NOMO-1 (cell line): ENCODE measurements around the gene C9orf50.
"Not testable (repeated sequence)": the region's sequence is repeated elsewhere in the genome, so short reads cannot be mapped to it uniquely, and the experiment has no call there.

Source experiments
- DNase-seq, 2 experiments: peaks; one replicate each; lab custom pipeline; 2025; ENCODE audit not compliant: unreplicated experiment in 2 of 2; lab: John Stamatoyannopoulos, UW

Gene C9orf50

DNA sequence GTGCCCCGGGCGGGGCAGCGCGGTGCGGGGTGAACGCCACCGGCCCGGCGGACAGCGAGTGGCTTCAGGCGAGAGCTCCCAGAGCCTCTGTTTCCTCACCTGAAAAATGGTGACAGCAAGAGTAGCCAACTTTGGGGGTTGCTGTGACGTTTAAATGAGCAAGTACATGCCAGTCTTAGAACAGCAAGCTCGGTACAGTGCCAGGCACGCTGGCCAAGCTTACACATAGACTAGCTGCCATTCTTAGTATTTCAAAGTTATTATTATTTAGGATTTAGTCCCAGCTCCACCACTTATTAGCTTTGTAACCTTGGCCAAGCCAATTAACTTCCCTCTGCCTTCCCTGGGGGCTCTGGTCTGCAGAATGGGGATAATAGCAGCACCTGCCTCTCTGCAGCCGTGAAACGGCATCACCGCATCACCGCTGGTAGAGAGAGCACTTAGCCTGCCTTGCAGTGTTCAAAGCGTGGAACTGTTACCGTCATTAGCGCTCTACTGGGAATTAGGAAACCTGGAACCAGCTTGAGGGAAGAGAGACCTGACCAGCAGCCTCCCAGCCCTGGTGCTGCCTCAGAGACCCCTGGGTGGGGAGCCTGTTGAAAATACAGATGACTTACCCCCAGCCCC is at the start of gene C9orf50:
Gene C9orf50, minus strand, starts transcription at position 433 of the 627 bp plus-strand sequence. CDS start 527 bp downstream, outside the sequence.
- DNase-seq, result no peak

GRCh38 chr9:129669946-129670345 is 49.0 kb upstream of the C9orf50 start:
- no peak for DNase-seq

DNA sequence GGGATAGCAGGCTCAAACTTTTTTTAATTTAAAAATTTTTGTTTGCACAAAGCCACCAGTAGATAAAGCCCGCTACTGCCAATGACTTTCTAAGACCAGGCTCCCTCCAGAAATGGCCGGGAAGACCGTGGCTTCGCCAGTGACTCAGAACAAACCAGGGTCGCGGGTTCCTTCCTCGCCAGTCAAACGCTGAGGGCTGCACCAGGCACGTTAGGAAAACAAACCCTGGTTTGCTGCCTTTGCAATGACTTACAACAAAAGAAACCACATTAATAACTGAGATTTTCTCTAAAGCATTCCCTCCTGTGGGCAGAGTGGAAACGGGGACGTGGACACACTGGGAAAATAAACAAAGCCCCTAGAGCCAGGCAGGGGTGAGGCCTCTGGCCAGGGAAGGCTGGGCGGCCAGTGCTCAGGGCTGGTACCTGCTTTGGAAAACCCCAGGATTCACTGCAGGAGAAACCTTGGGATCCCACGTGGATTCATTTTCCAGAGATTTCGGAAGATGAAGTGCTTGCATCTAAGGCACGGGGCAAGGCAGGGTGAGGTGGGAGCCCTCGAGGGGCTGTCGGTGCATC is 48.3 kb upstream of the C9orf50 start:
- no peak for DNase-seq

DNA sequence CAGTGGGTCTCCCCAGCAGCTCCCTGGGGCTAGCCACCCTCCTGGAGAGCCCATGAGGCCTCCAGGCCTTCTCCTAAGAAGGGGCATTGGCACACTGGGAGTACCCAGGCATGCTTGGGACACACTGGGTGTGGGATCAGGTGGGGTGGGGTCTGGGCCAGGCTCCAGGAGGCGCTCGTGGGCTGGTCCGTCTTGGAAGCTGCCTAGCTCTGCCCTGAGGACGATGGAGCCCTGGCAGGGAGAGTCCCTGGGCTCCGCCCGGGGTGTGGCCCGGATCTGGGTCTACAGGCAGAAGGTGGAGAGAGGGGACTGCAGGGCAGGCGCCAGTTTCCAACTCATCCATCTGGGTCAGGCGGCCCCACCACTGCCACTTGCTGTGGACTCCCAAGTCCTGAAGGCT is 46.9 kb upstream of the C9orf50 start:
- no peak for DNase-seq

DNA sequence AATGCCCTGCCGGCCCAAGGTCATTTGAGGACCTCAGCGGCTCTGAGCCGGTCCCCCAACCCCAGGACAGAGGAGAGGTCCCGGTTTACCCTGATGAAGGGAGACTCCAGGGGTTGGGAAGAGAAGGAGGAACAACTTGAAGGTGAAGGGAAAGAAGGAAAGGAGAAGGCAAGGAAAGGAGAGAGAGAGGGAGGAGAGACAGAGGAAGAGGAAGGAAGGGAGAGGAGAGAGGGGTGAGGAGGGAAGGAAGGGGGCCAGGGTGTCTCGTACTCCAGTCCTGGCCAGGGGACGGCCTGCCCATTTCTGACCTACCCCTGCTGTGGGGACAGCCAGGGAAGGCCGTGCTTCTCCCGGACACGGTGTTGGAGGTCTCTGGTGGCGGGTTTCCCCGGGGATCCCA is 46.5 kb upstream of the C9orf50 start:
- no peak for DNase-seq

GRCh38 chr9:129666575-129666974 is 45.7 kb upstream of the C9orf50 start:
- DNase-seq, result no peak

GRCh38 chr9:129665814-129666520 is 45.1 kb upstream of the C9orf50 start:
- DNase-seq, result no peak

DNA sequence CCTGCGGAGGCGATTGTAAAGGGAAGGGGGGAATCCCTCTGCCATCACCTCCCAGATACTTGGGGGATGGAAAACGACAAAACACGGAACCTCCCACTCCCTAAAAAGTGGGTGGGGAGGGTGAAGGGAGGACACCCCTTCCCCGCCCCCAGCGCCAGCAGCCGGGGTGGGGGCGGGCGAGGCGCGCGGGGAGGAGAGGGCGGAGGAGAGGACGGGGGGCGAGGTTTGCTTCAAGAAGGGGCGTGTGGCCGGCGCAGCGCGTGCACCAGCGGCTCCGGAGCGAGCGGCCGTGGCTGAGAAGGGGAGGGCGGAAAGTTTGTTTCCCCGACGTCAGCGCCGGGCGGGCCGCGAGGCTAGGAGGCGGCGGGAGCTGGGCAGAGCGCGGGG is 44.5 kb upstream of the C9orf50 start, which contains the start of gene PRRX2:
Gene PRRX2, plus strand, starts transcription at position 259 of the 387 bp plus-strand sequence. CDS start 221 bp downstream, outside the sequence.
- no peak for DNase-seq

DNA sequence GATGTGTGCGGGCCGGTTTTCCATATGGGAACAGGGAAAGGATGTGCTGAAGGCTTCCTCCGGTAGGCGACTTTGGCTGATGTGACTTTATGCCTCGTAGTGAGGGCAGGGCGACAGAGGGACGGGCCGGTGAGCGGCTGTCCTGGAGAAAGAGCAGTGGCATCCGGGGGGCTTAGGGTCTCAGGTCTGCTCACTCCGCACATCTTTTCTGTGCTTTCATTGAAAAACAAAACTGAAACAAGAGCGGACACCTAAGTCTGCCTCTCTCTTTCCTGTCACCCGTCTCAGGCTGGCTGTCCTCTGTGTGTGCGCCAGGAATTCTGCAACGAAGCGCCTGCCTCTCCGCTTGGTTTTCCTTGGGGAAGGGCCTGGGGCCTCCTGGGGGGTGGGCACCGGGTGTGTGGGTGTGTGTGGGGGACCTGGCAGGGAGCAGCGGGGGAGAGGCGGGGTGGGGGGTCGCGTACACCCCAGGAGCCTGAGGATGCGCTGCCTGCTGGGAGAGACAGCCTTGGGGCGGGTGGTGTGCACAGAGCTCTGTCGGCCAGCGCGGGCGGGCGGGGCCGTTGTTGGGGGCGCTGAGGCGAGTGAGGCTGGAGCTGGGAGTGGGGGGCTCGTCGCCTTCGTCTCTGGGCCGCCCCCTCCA is 44.0 kb upstream of the C9orf50 start:
- DNase-seq, result no peak

DNA sequence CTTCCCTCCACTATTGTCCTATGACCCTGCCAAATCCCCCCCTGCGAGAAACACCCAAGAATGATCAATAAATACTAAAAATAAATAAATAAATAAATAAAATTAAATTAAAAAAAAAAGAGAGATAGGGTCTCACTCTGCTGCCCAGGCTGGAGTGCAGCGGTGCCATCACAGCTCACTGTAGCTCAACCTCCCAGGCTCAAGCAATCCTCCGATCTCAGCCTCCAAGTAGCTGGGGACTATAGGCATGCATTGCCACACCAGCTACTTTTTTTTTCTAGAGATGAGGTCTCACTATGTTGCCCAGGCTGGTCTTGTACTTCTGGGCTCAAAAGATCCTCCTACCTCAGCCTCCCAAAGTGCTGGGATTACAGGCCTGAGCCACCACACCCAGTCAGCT is 41.3 kb upstream of the C9orf50 start:
- DNase-seq, result not testable (repeated sequence)

- DNase-seq, result no peak
These were observed 40.1 kb upstream of the C9orf50 start for GRCh38 chr9:129661029-129661428.

DNA sequence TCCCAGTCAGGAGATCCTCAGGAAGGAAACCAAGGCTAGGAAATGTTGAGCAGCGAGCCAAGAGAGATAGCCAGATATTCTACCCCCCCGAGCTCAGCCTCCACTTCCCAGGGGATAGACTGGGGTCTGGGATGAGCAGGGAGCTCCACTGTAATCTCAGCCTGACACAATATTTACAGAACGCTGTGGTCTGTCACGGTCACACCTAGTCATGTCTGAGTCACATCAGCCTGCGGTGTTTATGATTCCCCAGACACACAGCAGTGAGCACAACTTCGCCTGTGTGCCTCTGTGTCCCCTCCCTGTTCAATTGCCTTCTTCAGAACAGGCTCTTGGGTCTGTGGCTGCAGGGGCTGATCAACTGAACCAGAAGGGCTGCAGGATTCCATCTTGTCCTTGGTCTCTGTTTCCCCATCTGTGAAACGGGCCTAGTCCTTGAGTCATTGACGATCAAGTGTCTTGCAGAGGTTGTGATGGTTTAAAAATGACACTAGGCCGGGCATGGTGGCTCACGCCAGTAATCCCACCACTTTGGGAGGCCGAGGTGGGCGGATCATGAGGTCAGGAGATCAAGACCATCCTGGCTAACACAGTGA is 36.0 kb upstream of the C9orf50 start:
- DNase-seq, result no peak

DNA sequence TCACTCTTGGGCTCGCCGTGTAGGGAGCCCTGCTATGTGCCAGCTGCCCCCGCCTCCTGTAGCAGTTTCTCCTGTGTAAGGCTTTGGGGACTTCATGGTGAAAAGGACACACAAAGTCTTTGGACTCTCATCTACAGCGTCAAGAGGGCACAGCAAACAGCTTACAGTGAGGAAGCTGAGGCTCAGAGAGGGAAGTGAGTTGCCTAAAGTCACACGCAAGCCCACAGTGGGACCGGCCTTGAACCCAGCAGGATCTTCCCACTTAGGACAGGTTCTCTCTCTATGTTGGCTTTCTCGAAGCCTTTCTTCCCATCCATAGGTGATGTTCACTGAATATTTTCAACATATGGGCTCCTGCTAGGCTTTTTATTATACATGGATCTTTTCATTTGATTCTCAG is 34.8 kb upstream of the C9orf50 start:
- no peak for DNase-seq

DNA sequence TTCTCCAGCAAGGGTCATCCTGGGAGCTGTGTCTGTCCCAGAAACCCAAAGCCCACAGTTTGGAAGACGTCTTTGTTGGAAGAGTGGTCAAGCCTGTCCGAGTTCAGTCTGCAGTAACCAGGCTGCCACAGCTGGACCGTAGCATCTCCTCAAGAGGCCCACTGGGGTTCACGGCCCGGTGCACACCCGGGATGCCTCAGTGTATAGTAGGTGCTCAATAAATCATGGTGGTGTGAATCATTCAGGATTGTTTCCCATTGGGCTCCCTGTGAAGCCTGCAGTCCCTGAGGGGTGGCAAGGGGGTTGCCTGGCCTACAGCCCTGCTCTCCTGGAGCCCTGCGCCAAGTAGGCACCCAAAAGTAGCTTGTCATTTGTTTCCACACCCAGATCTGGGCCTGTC is 34.3 kb upstream of the C9orf50 start:
- DNase-seq, result no peak

GRCh38 chr9:129654554-129655040 is 33.7 kb upstream of the C9orf50 start:
- DNase-seq, result no peak

GRCh38 chr9:129653823-129654553 is 33.1 kb upstream of the C9orf50 start:
- no peak for DNase-seq

- no peak for DNase-seq
These were observed 29.9 kb upstream of the C9orf50 start for GRCh38 chr9:129650680-129651235.

DNA sequence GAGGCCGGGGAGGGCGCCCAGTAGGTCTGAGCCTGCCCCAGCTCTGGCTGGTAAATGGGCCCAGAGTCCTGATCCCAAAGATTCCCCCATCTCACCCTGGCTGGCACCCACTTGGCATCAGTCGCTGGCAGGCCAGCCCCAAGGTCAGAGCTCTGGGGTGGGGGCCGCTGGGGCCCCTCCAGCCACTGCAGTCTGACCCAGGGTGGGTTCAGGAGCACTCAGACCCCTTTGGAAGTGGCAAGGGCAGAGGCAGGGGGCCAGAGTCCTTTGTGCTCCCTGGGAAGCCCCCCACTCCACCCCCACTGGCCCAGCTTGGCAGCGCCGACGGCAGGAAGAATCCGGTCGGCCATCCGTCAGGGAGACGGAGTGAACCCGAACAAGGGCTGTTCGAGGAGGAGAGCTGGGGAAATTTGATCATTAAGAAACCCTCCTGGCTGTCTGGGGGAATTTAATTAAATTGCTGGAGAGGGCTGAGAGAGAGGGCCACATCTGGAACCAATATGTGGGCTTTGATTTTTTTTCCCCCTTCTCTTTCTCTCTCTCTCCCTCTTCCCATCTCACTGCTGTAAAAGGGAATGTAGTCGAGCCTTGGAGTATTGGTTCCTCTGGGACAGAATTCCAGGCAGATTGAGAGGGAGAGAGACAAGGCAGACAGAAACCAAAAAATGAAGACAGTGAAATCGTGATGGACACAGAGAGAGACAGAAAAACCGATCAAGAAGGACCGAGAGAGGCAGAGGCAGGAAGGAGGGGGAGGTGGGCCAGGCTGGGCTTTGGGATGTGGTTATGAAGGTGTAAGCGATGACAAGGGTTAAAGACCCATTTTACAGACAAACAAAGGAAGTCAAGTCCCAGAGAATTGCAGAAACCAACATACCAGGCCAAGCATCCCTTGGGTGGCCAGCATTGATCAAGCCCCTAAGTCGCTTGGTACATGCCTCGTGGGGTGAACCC is 29.1 kb upstream of the C9orf50 start:
- DNase-seq, result no peak

DNA sequence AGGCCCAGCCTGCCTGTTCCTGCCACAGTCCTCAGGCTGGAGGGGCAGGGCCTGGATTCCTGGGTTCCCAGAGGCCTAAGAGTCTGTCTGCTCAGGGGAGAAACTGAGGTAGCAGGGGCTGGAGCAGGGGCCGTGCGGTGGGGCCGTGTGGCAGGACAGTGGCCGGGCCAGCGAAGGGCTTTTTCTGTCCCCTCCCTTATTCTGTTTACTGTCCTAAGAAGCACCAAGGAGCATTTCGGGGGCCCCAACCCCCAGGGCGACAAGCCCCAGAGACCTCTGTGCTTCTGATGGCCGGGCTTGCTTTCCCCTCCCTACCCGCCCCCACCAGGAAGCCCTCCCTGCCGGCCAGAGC is 27.8 kb upstream of the C9orf50 start:
- DNase-seq, result no peak
